ENCODE measurements around the gene FHL5.

Gene FHL5, protein sequence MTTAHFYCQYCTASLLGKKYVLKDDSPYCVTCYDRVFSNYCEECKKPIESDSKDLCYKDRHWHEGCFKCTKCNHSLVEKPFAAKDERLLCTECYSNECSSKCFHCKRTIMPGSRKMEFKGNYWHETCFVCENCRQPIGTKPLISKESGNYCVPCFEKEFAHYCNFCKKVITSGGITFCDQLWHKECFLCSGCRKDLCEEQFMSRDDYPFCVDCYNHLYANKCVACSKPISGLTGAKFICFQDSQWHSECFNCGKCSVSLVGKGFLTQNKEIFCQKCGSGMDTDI

DNA sequence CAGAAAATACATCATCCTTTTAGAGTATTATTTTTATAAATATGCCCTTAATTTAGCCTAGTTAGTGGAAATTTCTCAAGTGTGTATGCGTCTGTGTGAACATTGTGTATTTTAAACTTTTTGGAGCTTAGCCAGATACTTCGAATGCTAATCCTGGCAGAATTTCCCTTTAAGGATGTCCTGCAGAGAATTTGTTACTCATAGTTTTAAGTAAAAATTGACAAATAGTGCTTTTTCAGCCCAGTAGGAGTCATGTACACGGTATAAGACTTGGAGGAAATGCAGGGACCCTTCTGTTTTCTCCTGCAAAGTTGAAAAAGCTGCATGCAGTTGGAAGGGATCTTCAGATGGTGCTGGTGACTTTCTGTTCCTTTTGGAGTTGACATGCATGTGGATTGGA, at the start of gene FHL5:
TSS of gene FHL5 (plus strand) at position 243 of the 400 bp plus-strand sequence. CDS start 40,486 bp downstream, outside the sequence.
- Histone ChIP-seq H3K4me3 (ENCODE audit: low read depth in 1 of 2, low read length in 2 of 2) (no peak within 1 kb of the TSS), H3K9ac (ENCODE audit: low read length) (no peak within 1 kb of the TSS), H3K27me3 (ENCODE audit: control insufficient read depth in 1 of 2, insufficient read depth in 2 of 2, low read length in 2 of 2) (no peaks in the 10 kb centered on the region), H3K4me1 (ENCODE audit: insufficient read depth, low read length) (no peaks in the 10 kb centered on the region), H3K27ac (ENCODE audit: low read depth, low read length) (no peak within 1 kb of the TSS), H3K9me3 (ENCODE audit: low read length) (no peaks in the 10 kb centered on the region), H3K36me3 (ENCODE audit: insufficient read depth, low read length) (no peaks in the 10 kb centered on the region)

DNA sequence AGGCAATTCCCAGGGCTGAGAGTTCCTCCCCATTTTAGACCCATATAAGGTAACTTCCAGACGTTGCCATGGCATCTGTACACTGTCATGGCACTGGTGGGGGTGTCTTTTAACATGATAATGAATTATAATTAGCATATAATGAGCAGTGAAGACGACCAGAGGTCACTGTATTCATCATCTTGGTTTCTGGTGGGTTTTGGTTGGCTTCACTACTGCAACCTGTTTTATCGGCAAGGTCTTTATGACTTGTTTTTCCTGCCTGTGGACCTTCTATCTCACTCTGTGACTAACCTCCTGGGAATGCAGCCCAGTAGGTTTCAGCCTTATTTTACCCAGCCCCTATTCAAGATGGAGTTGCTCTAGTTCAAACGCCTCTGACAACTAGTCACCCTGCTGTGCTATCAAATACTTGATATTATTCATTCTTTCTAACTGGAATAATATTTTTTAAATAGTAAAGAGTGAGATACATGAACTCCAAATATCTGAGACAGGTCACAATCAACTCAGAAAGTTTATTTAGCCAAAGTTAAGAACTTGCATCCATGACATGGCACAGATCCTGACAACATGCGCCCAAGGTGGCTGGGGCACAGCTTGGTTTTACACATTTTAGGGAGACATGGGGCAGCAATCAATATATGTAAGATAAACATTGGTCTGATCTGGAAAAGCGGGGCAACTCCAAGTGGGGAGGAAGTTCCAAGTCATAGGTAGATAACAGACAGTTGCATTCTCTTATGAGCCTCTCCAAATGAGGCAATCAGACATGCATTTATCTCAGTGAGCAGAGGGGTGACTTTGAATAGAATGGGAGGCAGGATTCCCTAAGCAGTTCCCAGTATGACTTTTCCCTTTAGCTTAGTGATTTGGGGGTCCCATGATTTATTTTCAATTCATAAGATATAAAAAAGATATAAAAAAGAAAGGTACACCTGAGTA, 42.5 kb upstream of the FHL5 start:
- Histone ChIP-seq H3K9me3 (ENCODE audit: low read length) (no peaks in the 10 kb centered on the region), H3K9ac (ENCODE audit: low read length) (peak overlapping the region; percentile 100)

GRCh38 chr6:96521306-96521643, 41.7 kb upstream of the FHL5 start:
- no peaks in the 10 kb centered on the region for H3K27me3 ChIP-seq (ENCODE audit: control insufficient read depth in 1 of 2, insufficient read depth in 2 of 2, low read length in 2 of 2)
- H3K9ac ChIP-seq (ENCODE audit: low read length), result peak overlapping the region; percentile 100
- peaks cover 7% of the 10 kb centered on the region for H3K36me3 ChIP-seq (ENCODE audit: insufficient read depth, low read length)
- no peaks in the 10 kb centered on the region for H3K9me3 ChIP-seq (ENCODE audit: low read length)
- peak overlapping the region; percentile 96 for H3K27ac ChIP-seq (ENCODE audit: low read depth, low read length)
- peak overlapping the region; percentile 64 to 84 for H3K4me3 ChIP-seq (ENCODE audit: low read depth in 1 of 2, low read length in 2 of 2)
- peaks cover 23% of the 10 kb centered on the region for H3K4me1 ChIP-seq (ENCODE audit: insufficient read depth, low read length)

More for the DNA sequence above, 42.5 kb upstream of the FHL5 start:
- Histone ChIP-seq H3K27me3 (ENCODE audit: control insufficient read depth in 1 of 2, insufficient read depth in 2 of 2, low read length in 2 of 2) (no peaks in the 10 kb centered on the region), H3K36me3 (ENCODE audit: insufficient read depth, low read length) (no peaks in the 10 kb centered on the region), H3K27ac (ENCODE audit: low read depth, low read length) (peak overlapping the region; percentile 96), H3K4me3 (ENCODE audit: low read depth in 1 of 2, low read length in 2 of 2) (peak overlapping the region; percentile 18 to 64), H3K4me1 (ENCODE audit: insufficient read depth, low read length) (peaks cover 23% of the 10 kb centered on the region)

GRCh38 chr6:96521644-96522464, 41.1 kb upstream of the FHL5 start, which contains the start of gene UFL1:
Gene UFL1 (plus strand): TSS chr6:96521806. CDS start chr6:96521874, 68 bp downstream.
- peak within 1 kb of the TSS; percentile 64 to 84 for H3K4me3 ChIP-seq (ENCODE audit: low read depth in 1 of 2, low read length in 2 of 2)
- H3K9ac ChIP-seq (ENCODE audit: low read length), result peak within 1 kb of the TSS; percentile 100
- peaks cover 23% of the 10 kb centered on the region for H3K4me1 ChIP-seq (ENCODE audit: insufficient read depth, low read length)
- peak within 1 kb of the TSS; percentile 96 for H3K27ac ChIP-seq (ENCODE audit: low read depth, low read length)
- peaks cover 10% of the 10 kb centered on the region for H3K36me3 ChIP-seq (ENCODE audit: insufficient read depth, low read length)
- no peaks in the 10 kb centered on the region for H3K9me3 ChIP-seq (ENCODE audit: low read length)
- H3K27me3 ChIP-seq (ENCODE audit: control insufficient read depth in 1 of 2, insufficient read depth in 2 of 2, low read length in 2 of 2), result no peaks in the 10 kb centered on the region

GRCh38 chr6:96522465-96523009, 40.4 kb upstream of the FHL5 start:
- Histone ChIP-seq H3K27ac (ENCODE audit: low read depth, low read length) (peak overlapping the region; percentile 96), H3K4me1 (ENCODE audit: insufficient read depth, low read length) (peaks cover 23% of the 10 kb centered on the region), H3K36me3 (ENCODE audit: insufficient read depth, low read length) (peaks cover 10% of the 10 kb centered on the region), H3K9ac (ENCODE audit: low read length) (peak overlapping the region; percentile 100), H3K27me3 (ENCODE audit: control insufficient read depth in 1 of 2, insufficient read depth in 2 of 2, low read length in 2 of 2) (no peaks in the 10 kb centered on the region), H3K9me3 (ENCODE audit: low read length) (no peaks in the 10 kb centered on the region), H3K4me3 (ENCODE audit: low read depth in 1 of 2, low read length in 2 of 2) (peak overlapping the region; percentile 64 to 84)

- Histone ChIP-seq H3K4me1 (ENCODE audit: insufficient read depth, low read length) (peaks cover 5% of the 10 kb centered on the region), H3K36me3 (ENCODE audit: insufficient read depth, low read length) (peaks cover 40% of the 10 kb centered on the region), H3K4me3 (ENCODE audit: low read depth in 1 of 2, low read length in 2 of 2) (no peak overlapping the region), H3K27me3 (ENCODE audit: control insufficient read depth in 1 of 2, insufficient read depth in 2 of 2, low read length in 2 of 2) (no peaks in the 10 kb centered on the region), H3K27ac (ENCODE audit: low read depth, low read length) (no peak overlapping the region), H3K9me3 (ENCODE audit: low read length) (no peaks in the 10 kb centered on the region), H3K9ac (ENCODE audit: low read length) (no peak overlapping the region)
Measured at GRCh38 chr6:96528193-96528592, 34.7 kb upstream of the FHL5 start.

- peaks cover 36% of the 10 kb centered on the region for H3K36me3 ChIP-seq (ENCODE audit: insufficient read depth, low read length)
- H3K4me1 ChIP-seq (ENCODE audit: insufficient read depth, low read length), result no peaks in the 10 kb centered on the region
- H3K9ac ChIP-seq (ENCODE audit: low read length), result no peak overlapping the region
- H3K4me3 ChIP-seq (ENCODE audit: low read depth in 1 of 2, low read length in 2 of 2), result no peak overlapping the region
- no peaks in the 10 kb centered on the region for H3K9me3 ChIP-seq (ENCODE audit: low read length)
- no peak overlapping the region for H3K27ac ChIP-seq (ENCODE audit: low read depth, low read length)
- H3K27me3 ChIP-seq (ENCODE audit: control insufficient read depth in 1 of 2, insufficient read depth in 2 of 2, low read length in 2 of 2), result no peaks in the 10 kb centered on the region
Measured at GRCh38 chr6:96532399-96532798, 30.5 kb upstream of the FHL5 start.

DNA sequence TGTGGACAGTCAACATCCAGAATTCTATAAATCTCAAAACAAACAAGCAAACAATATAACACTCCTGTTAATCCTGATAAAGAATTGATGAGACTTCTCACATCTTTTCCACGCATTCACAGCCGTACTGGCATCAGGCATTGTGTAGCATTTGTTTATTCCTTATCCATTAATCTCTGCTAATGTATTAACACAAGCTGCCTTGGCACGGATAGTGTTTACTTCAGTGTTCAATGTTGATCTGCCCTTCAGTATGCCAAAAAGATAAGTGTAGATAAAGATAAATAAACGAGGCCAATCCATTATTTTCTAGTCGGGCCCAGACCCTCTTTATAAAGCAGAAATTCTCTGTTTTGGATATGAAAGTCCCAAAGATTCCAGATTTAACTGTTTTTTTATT, 25.2 kb upstream of the FHL5 start:
- Histone ChIP-seq H3K9me3 (ENCODE audit: low read length) (no peaks in the 10 kb centered on the region), H3K4me3 (ENCODE audit: low read depth in 1 of 2, low read length in 2 of 2) (no peak overlapping the region), H3K27me3 (ENCODE audit: control insufficient read depth in 1 of 2, insufficient read depth in 2 of 2, low read length in 2 of 2) (no peaks in the 10 kb centered on the region), H3K9ac (ENCODE audit: low read length) (no peak overlapping the region), H3K36me3 (ENCODE audit: insufficient read depth, low read length) (peaks cover 28% of the 10 kb centered on the region), H3K4me1 (ENCODE audit: insufficient read depth, low read length) (no peaks in the 10 kb centered on the region), H3K27ac (ENCODE audit: low read depth, low read length) (no peak overlapping the region)

DNA sequence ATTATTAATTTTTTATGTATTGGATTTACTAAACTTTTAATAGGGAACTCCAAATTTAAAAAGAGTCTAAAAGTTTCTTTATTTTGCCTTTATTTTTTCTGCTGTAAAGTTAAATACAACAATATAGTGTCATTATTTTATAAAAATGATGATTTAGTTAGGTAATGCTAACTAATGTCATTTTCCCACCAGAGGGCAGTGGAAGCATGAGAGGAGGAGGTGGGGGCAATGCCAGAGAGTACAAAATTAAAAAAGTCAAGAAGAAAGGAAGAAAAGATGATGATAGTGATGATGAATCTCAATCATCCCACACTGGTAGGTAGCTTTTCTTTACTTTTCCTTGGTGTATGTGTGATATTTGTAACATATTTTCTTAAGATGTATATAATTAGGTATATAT, 20.2 kb upstream of the FHL5 start:
- H3K4me1 ChIP-seq (ENCODE audit: insufficient read depth, low read length), result no peaks in the 10 kb centered on the region
- no peak overlapping the region for H3K9ac ChIP-seq (ENCODE audit: low read length)
- no peak overlapping the region for H3K4me3 ChIP-seq (ENCODE audit: low read depth in 1 of 2, low read length in 2 of 2)
- no peaks in the 10 kb centered on the region for H3K9me3 ChIP-seq (ENCODE audit: low read length)
- H3K27ac ChIP-seq (ENCODE audit: low read depth, low read length), result no peak overlapping the region
- peaks cover 43% of the 10 kb centered on the region for H3K36me3 ChIP-seq (ENCODE audit: insufficient read depth, low read length)
- no peaks in the 10 kb centered on the region for H3K27me3 ChIP-seq (ENCODE audit: control insufficient read depth in 1 of 2, insufficient read depth in 2 of 2, low read length in 2 of 2)

- peaks cover 35% of the 10 kb centered on the region for H3K36me3 ChIP-seq (ENCODE audit: insufficient read depth, low read length)
- H3K9me3 ChIP-seq (ENCODE audit: low read length), result no peaks in the 10 kb centered on the region
- no peaks in the 10 kb centered on the region for H3K27me3 ChIP-seq (ENCODE audit: control insufficient read depth in 1 of 2, insufficient read depth in 2 of 2, low read length in 2 of 2)
- H3K4me3 ChIP-seq (ENCODE audit: low read depth in 1 of 2, low read length in 2 of 2), result no peak overlapping the region
- no peak overlapping the region for H3K27ac ChIP-seq (ENCODE audit: low read depth, low read length)
- no peaks in the 10 kb centered on the region for H3K4me1 ChIP-seq (ENCODE audit: insufficient read depth, low read length)
- no peak overlapping the region for H3K9ac ChIP-seq (ENCODE audit: low read length)
Measured at GRCh38 chr6:96545882-96546281, 17.0 kb upstream of the FHL5 start.

DNA sequence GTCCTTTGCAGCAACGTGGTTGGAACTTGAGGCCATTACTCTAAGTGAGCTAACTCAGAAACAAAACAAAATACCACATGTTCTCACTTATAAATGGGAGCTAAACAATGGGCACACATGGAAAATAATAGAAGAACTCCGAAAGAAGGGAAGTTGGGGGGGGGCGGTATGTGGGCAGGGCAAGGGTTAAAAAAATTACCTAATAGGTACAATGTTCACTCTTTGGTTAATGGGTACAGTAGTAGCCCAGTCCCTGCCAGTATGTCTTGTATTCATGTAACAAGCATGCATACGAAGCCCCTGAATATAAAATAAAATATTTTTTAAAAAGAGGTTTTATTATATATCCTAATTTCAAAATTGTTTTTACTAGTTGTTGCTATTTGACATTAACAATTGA, 15.3 kb upstream of the FHL5 start:
- Histone ChIP-seq H3K36me3 (ENCODE audit: insufficient read depth, low read length) (peaks cover 44% of the 10 kb centered on the region), H3K9ac (ENCODE audit: low read length) (no peak overlapping the region), H3K27me3 (ENCODE audit: control insufficient read depth in 1 of 2, insufficient read depth in 2 of 2, low read length in 2 of 2) (no peaks in the 10 kb centered on the region), H3K4me3 (ENCODE audit: low read depth in 1 of 2, low read length in 2 of 2) (no peak overlapping the region), H3K9me3 (ENCODE audit: low read length) (no peaks in the 10 kb centered on the region), H3K4me1 (ENCODE audit: insufficient read depth, low read length) (no peaks in the 10 kb centered on the region), H3K27ac (ENCODE audit: low read depth, low read length) (no peak overlapping the region)
